ENCODE results near the gene LTBP3.

The LTBP3 gene

GRCh38 chr11:65496304-65497140 is 61.6 kb downstream of the LTBP3 start:
- no peak for DNase-seq (ENCODE audit: low read depth in 2 of 2)

DNA sequence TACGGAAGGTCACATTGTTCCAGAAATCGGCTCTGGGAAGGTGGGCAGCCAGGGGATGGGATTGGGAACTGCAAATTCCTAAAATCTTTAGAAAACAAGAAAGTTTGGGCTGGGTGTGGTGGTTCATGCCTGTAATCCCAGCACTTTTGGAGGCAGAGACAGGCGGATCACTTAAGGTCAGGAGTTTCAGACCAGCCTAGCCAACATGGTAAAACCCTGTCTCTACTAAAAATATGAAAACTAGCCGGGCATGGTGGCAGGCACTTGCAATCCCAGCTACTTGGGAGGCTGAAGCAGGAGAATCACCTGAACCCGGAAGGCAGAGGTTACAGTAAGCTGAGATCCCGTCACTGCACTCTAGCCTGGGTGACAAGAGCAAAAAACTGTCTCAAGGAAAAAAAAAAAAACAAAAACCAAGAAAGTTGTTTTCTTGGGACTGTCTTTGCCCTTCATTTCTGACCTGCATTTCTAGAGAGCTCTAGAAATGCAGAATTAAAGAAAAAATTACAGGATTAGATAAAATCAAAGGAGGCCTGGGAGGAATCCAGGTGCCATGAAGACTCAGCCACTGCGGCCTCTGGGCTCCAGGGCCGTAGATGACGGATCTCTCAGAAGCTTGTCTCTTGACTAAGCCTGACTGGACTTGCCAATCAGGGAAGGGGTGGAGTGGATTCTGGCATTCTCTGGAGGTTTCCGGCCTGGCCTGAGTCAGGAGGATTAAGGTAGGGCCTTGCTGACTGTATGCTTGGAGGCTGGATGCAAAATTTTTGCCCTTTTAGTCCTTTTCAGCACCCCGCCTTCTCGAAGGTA is 64.6 kb downstream of the LTBP3 start:
- no peak for DNase-seq (ENCODE audit: low read depth in 2 of 2)

DNA sequence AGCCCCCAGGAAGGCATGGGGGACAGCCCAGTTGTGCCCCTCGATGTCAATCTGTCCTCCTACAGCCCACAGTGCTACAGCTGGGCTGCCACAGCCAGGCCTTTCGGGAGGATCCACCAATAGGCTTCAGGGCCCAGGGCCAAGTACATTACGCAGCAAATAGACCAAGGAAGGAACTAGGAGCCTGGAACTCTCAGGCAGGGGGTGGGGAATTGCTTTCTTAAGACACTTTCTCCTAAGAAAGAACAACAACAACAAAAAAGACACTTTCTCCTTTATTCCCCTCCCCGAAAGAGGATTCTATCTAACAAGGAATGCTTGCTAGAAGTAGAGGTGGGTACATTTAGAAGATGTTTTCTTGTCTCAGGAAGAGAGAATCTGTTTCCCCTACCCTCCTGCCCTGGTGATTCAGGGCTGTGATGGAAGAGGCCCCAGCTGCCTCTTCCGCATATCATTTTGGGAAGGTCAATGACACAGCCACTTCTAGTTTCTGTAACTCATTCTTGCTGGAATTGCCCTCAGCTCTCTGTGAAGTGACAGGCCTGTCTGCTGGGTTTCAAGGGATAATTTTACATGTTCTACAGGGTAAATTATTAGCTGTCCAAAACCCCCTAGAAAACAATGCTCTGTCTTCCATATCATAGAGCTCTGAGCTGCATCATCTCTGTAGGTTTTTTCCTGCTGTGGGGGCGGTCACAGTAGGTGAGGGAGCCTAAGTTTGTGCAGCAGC is 65.4 kb downstream of the LTBP3 start:
- no peak for DNase-seq (ENCODE audit: low read depth in 2 of 2)

GRCh38 chr11:65492387-65492636 is 65.8 kb downstream of the LTBP3 start:
- DNase-seq (ENCODE audit: low read depth in 2 of 2), result no peak

DNA sequence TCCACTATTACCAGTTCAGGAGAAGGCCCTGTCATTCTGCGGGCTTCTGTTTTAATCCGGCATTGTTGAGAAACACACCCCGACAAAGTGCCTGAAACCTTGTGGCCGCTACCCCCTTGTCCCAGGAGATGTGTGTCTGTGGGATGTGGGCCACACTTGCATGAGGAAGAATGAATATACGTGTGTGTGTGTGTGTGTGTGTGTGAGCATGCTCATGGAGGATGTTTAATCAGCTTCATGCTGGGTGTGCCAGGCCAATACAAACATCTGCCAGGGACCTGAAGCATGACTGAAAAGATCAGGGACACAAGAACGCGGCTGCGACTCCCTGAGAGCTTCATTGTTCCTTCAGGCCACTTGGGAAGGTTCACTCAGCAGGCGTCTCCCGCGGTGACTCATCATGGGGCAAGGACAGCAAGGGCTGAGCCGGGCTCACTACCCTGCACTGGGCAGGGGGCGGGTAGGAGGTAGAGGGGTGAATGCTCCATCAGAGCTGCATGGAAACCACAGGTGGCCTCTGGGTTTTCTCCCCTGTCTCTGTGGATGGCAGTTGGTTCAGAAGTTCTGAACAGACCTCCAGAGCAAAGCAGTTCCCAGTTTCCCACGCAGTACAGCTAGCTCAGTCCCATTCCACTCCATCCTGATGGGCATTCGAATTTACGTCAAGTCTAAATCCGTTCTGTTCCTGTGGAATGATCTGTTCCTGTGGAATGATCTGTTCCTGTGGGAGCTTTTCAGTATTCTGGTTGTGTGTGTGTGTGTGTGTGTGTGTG is 66.4 kb downstream of the LTBP3 start:
- DNase-seq (ENCODE audit: low read depth in 2 of 2), result no peak

DNA sequence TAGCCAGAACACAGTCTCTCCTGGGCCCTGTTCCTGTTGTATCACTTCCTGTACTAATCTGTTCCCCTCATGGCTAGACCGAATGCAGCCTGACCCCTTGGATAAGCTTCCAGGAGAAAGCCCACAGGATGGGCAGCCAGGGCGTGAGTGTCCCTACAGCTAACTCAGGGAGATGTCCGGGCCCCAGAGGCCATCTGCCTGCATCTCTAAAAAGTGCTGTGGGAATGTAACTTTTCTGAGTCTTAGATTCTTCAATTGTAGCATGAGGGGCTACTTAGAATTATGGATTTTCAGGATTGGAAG is 67.0 kb downstream of the LTBP3 start:
- no peak for DNase-seq (ENCODE audit: low read depth in 2 of 2)

GRCh38 chr11:65489706-65490320 is 68.3 kb downstream of the LTBP3 start:
- no peak for DNase-seq (ENCODE audit: low read depth in 2 of 2)

GRCh38 chr11:65489035-65489705 is 69.0 kb downstream of the LTBP3 start:
- DNase-seq (ENCODE audit: low read depth in 2 of 2), result no peak

All from stimulated activated CD8-positive, alpha-beta memory T cell treated with anti-CD3 and anti-CD28 coated beads, Interleukin-2, amount 100 ng/mL, for 1 hour (primary cell).